GM15510 (cell line): Measurements from ENCODE around the gene CCDC136.

Experiments
- POLR2A ChIP-seq: IDR thresholded peaks from 3 replicates; pipeline ENCODE4 v1.6.1; 2011; ENCODE audit warnings: borderline replicate concordance; ENCODE audit not compliant: insufficient read length; ENCODE audit errors: extremely low read depth

Gene CCDC136

GRCh38 chr7:128791121-128791971, at the start of gene CCDC136:
Gene CCDC136, plus strand, starts transcription at chr7:128791968. Its CDS starts 444 bp downstream, at chr7:128792412.
- no peak for TF ChIP-seq POLR2A

- TF ChIP-seq POLR2A, result no peak
Measured at GRCh38 chr7:128742206-128742605, 49.6 kb upstream of the CCDC136 start.

GRCh38 chr7:128743112-128743772, 48.5 kb upstream of the CCDC136 start:
- TF ChIP-seq POLR2A, result no peak

GRCh38 chr7:128744366-128744905, 47.3 kb upstream of the CCDC136 start:
- no peak for TF ChIP-seq POLR2A

- no peak for TF ChIP-seq POLR2A
Measured at GRCh38 chr7:128745706-128746105, 46.1 kb upstream of the CCDC136 start.

- no peak for TF ChIP-seq POLR2A
Measured at GRCh38 chr7:128747327-128748079, 44.3 kb upstream of the CCDC136 start.

- no peak for TF ChIP-seq POLR2A
Measured at GRCh38 chr7:128752251-128752650, 39.5 kb upstream of the CCDC136 start.

GRCh38 chr7:128755075-128755818, 36.5 kb upstream of the CCDC136 start:
- no peak for TF ChIP-seq POLR2A

GRCh38 chr7:128755819-128756476, 35.8 kb upstream of the CCDC136 start:
- TF ChIP-seq POLR2A, result no peak

- no peak for TF ChIP-seq POLR2A
Measured at GRCh38 chr7:128757203-128757602, 34.6 kb upstream of the CCDC136 start.

GRCh38 chr7:128758553-128758952, 33.2 kb upstream of the CCDC136 start:
- TF ChIP-seq POLR2A, result no peak

GRCh38 chr7:128759242-128759641, 32.5 kb upstream of the CCDC136 start:
- no peak for TF ChIP-seq POLR2A

GRCh38 chr7:128763541-128763940, 28.2 kb upstream of the CCDC136 start:
- no peak for TF ChIP-seq POLR2A
